ENCODE data around the gene SAYSD1.

Gene SAYSD1

DNA sequence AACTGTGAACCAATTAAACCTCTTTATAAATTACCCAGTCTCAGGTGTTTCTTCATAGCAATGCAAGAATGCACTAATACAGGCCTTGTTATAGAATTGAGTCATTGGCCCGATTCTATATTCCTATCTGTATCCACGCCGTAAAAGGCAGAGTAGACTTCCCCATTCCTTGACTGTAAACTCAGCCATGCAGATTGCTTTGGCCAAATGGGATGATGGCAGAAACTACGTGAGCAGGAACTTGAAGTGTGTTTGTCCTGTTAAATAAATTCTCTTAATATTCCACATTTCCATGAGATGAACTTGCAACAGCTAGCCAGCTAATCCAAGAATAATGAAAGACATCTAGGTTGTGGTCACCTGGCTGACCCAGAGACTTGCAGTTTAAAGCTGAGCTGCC is 3.9 kb upstream of the SAYSD1 start:
- TF ChIP-seq CTCF (IDR thresholded peaks at IDR 0.05; ENCODE audit: low read depth, low read length, missing control alignments) = no peak
- no peak overlapping the region for H3K27ac ChIP-seq
- no peaks in the 10 kb centered on the region for H3K36me3 ChIP-seq (replicated peaks)
- in situ Hi-C loops (cut with HindIII; ENCODE audit: low pct_ligation_motif_present, low sequenced_read_pairs) = no loop called here
- no peaks in the 10 kb centered on the region for H3K27me3 ChIP-seq (replicated peaks)
- no peak for DNase-seq
- H3K4me3 ChIP-seq (ENCODE audit: low read depth, low read length) = no peak overlapping the region

DNA sequence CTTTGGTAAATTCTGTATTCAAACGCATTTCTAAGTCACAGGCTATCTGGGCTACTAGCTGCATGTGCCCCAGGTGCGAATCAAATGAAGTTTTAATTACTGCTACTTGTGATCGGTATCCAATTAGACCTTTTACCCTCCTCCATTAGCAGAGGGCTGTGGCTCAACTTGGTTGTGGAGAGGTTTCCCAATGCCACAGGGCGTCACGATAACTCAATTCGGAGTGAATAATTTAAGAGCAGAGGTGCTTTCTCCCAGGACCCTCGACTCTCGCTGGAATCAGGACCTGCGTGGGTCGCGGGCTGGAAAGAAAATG is 640 bp downstream of the SAYSD1 start:
- Histone ChIP-seq H3K27ac (no peak overlapping the region), H3K36me3 (replicated peaks) (no peaks in the 10 kb centered on the region), H3K27me3 (replicated peaks) (no peaks in the 10 kb centered on the region), H3K4me3 (ENCODE audit: low read depth, low read length) (peak overlapping the region; percentile 78)
- no peak for DNase-seq
- in situ Hi-C loops (cut with HindIII; ENCODE audit: low pct_ligation_motif_present, low sequenced_read_pairs) = no loop called here
- no peak for TF ChIP-seq CTCF (IDR thresholded peaks at IDR 0.05; ENCODE audit: low read depth, low read length, missing control alignments)

GRCh38 chr6:39113788-39114187 is 1.2 kb downstream of the SAYSD1 start:
- no peaks in the 10 kb centered on the region for H3K36me3 ChIP-seq (replicated peaks)
- peak overlapping the region; percentile 78 for H3K4me3 ChIP-seq (ENCODE audit: low read depth, low read length)
- TF ChIP-seq CTCF (IDR thresholded peaks at IDR 0.05; ENCODE audit: low read depth, low read length, missing control alignments) = no peak
- H3K27me3 ChIP-seq (replicated peaks) = no peaks in the 10 kb centered on the region
- DNase-seq = no peak
- in situ Hi-C loops (cut with HindIII; ENCODE audit: low pct_ligation_motif_present, low sequenced_read_pairs) = no loop called here
- H3K27ac ChIP-seq = no peak overlapping the region

DNA sequence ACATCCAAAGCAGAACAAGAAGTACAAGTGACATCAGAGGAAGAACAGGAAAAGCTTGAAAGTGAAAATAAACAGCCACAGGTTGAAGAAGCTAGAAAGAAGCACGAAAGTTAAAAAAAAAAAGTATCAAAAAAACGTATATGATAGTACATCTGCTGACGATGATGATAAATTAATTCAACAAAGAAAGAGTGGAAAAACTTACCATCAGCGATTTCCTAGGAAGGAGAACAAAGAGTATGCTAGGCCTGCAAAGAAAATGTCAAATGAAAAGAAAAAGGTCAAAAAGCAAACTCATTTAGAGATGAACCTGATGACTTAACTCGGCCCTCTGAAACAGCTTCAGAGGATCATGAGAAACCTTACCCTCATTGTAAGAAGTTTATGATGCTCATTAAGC is 3.7 kb downstream of the SAYSD1 start:
- H3K27me3 ChIP-seq (replicated peaks) = no peaks in the 10 kb centered on the region
- no peak overlapping the region for H3K27ac ChIP-seq
- no peak for TF ChIP-seq CTCF (IDR thresholded peaks at IDR 0.05; ENCODE audit: low read depth, low read length, missing control alignments)
- no peak overlapping the region for H3K4me3 ChIP-seq (ENCODE audit: low read depth, low read length)
- no peak for DNase-seq
- in situ Hi-C loops (cut with HindIII; ENCODE audit: low pct_ligation_motif_present, low sequenced_read_pairs) = no loop called here
- no peaks in the 10 kb centered on the region for H3K36me3 ChIP-seq (replicated peaks)

- in situ Hi-C loops (cut with HindIII; ENCODE audit: low pct_ligation_motif_present, low sequenced_read_pairs) = no loop called here
- H3K27me3 ChIP-seq (replicated peaks) = no peaks in the 10 kb centered on the region
- H3K27ac ChIP-seq = no peak overlapping the region
- TF ChIP-seq CTCF (IDR thresholded peaks at IDR 0.05; ENCODE audit: low read depth, low read length, missing control alignments) = no peak
- H3K36me3 ChIP-seq (replicated peaks) = no peaks in the 10 kb centered on the region
- H3K4me3 ChIP-seq (ENCODE audit: low read depth, low read length) = no peak overlapping the region
- no peak for DNase-seq
These were observed 6.7 kb downstream of the SAYSD1 start for GRCh38 chr6:39108041-39108839.

DNA sequence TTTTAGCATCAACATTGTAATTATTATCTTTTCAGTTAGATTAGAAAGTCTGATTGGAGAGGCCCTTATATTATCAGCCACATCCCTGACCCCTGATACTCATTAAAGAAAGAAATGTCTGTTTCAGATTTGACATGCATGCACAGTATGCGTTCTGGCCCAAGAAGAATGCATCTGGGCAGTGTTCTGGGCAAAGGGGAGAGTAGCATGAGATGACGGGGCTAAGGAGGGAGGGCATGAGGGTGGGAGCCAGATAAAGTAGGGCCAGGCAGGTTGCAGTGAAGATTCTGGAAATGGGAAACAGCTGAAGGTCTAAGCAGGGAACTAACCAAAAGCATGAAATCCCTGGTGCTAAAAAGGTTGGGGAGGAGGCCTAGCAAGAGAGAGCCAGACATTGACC is 7.3 kb downstream of the SAYSD1 start:
- in situ Hi-C loops (cut with HindIII; ENCODE audit: low pct_ligation_motif_present, low sequenced_read_pairs) = no loop called here
- Histone ChIP-seq H3K36me3 (replicated peaks) (no peaks in the 10 kb centered on the region), H3K27ac (no peak overlapping the region), H3K27me3 (replicated peaks) (no peaks in the 10 kb centered on the region), H3K4me3 (ENCODE audit: low read depth, low read length) (no peak overlapping the region)
- no peak for TF ChIP-seq CTCF (IDR thresholded peaks at IDR 0.05; ENCODE audit: low read depth, low read length, missing control alignments)
- no peak for DNase-seq

Measured in brain microvascular endothelial cell (primary cell).